WERI-Rb-1 (cell line): ENCODE measurements around the gene CARNS1.

Experiments used
- DNase-seq: peaks from one replicate; pipeline ENCODE4 v3.0.0-alpha.2; 2020
- H3K27ac ChIP-seq: fragments of 250-450 bp; sonication (Bioruptor Pico); 2 replicates; pipeline ENCODE4 v1.5.1; 2020; ENCODE audit warnings: mild to moderate bottlenecking, moderate library complexity
- H3K27me3 ChIP-seq: fragments of 250-450 bp; sonication (Bioruptor Pico); 2 replicates; pipeline ENCODE4 v1.5.1; 2021; ENCODE audit warnings: mild to moderate bottlenecking, low read depth, moderate library complexity; ENCODE audit not compliant: insufficient read depth, severe bottlenecking
- H3K36me3 ChIP-seq: fragments of 250-450 bp; sonication (Bioruptor Pico); 2 replicates; pipeline ENCODE4 v1.5.1; 2020; ENCODE audit warnings: mild to moderate bottlenecking, moderate library complexity
- H3K4me3 ChIP-seq: 2 replicates; pipeline ENCODE4 v1.5.1; 2011; ENCODE audit warnings: low read depth, mild to moderate bottlenecking, control low read depth, low read length
- H3K9me3 ChIP-seq: fragments of 250-450 bp; sonication (Bioruptor Pico); 2 replicates; pipeline ENCODE4 v1.5.1; 2021; ENCODE audit warnings: mild to moderate bottlenecking, moderate library complexity; ENCODE audit not compliant: severe bottlenecking
- TF ChIP-seq, protein P1 (sequence below): IDR thresholded peaks from 2 replicates; pipeline ENCODE4 v1.5.1; 2011; ENCODE audit warnings: low read depth, mild to moderate bottlenecking, control low read depth, inconsistent platforms, low read length

The CARNS1 gene, protein sequence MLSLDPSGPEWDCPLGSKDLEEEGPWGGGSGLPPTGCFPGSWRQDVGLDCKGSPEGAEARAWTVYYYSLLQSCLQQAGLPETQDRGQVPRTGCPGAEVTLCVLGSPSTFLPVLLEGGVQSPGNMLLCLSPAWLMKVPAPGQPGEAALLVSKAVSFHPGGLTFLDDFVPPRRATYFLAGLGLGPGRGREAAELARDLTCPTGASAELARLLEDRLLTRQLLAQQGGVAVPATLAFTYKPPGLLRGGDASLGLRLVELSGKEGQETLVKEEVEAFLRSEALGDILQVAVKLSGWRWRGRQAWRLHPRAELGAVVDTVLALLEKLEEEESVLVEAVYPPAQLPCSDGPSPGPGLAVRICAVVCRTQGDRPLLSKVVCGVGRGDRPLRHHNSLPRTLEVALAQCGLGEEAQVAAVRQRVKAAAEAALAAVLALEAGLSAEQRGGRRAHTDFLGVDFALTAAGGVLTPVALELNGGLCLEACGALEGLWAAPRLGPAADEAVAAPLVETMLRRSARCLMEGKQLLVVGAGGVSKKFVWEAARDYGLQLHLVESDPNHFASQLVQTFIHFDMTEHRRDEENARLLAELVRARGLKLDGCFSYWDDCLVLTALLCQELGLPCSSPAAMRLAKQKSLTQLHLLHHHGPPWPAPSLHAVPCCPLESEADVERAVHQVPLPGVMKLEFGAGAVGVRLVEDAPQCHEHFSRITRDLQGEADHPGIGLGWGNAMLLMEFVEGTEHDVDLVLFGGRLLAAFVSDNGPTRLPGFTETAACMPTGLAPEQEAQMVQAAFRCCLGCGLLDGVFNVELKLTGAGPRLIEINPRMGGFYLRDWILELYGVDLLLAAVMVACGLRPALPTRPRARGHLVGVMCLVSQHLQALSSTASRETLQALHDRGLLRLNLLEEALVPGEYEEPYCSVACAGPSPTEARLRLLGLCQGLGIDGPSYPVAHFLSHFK

DNA sequence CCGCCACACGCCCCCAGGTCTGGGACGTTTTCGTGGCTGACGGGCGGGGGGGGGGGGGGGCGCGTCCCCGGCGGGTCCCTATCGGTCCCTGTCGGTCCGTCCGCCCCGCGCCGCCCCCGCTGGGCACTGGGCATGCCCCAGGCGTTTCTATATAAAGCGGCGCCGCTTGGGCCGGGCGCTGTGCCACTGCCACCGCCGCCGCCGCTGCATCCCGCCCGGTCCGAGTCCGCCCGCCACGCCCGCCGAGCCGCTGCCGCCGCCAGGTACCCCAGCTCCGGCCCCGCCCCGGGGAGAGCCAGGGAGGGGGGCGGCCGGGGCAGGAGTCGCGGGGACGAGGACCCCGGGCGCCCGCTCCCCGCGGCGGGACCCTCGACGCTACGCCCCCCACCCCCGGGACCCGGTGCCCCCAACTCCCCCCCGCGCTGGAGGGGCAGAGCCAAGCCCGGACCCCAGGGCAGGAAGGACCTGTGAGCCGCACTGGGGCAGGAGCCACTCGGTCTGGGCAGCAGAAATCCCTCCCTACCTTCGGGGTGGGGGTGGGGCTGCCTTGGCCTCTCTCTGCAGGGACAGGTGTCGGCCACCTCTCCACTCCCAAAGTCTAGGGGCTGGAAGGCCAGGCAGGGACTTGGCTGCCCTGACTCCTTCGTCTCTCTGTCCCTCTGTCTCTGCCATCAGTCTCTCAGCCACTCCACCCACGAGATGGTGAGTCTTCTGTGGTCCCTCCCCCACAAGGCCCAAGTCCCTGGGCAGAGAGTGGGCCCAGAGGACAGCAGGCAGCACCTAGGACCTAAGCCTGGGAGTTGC lies at the start of gene CARNS1:
Gene CARNS1, plus strand, starts transcription at position 178 of the 804 bp plus-strand sequence. Its CDS starts 522 bp downstream, at position 700.
- Histone ChIP-seq H3K9me3 (no peaks in the 10 kb centered on the region), H3K36me3 (no peaks in the 10 kb centered on the region), H3K4me3 (peak within 1 kb of the TSS; percentile 13), H3K27ac (no peak within 1 kb of the TSS), H3K27me3 (no peaks in the 10 kb centered on the region)
- TF ChIP-seq, protein P1, sequence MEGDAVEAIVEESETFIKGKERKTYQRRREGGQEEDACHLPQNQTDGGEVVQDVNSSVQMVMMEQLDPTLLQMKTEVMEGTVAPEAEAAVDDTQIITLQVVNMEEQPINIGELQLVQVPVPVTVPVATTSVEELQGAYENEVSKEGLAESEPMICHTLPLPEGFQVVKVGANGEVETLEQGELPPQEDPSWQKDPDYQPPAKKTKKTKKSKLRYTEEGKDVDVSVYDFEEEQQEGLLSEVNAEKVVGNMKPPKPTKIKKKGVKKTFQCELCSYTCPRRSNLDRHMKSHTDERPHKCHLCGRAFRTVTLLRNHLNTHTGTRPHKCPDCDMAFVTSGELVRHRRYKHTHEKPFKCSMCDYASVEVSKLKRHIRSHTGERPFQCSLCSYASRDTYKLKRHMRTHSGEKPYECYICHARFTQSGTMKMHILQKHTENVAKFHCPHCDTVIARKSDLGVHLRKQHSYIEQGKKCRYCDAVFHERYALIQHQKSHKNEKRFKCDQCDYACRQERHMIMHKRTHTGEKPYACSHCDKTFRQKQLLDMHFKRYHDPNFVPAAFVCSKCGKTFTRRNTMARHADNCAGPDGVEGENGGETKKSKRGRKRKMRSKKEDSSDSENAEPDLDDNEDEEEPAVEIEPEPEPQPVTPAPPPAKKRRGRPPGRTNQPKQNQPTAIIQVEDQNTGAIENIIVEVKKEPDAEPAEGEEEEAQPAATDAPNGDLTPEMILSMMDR = no peak
- DNase-seq = peak; percentile 44

DNA sequence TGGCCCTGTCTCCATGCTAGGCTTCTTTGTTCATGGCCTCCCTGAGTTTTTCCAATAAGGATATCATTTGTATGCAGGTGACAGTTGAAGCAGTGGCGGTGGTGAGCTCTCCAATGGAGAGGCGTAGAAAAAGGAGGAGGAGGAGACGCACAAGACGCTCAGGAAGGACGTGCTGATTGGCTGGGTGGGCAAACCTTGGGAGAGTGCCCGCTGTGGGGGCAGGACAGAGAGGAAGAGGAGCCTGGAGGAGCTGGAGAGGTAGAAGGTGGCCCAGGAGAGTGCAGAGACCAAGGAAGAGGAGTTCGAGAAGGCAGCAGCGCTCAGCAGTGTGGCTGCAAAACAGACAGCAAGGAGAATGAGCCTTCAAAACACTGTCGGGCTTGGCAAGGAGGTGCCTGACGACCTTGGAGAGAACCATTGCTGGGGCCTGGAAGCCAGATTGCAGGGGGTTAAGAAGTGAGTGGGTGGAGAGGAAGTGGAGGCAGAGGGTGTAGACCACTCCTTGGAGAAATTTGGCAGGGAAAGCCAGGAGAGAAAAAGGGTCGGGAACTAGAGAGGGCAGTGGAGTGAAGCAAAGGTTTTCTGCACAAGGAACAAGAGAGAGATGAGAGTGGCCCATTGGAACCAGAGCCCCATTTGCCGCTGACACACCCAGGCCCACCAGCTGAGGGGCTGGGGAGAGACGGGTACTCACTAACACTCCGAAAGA lies 49.6 kb upstream of the CARNS1 start:
- Histone ChIP-seq H3K27ac (no peak overlapping the region), H3K36me3 (no peaks in the 10 kb centered on the region), H3K4me3 (no peak overlapping the region), H3K27me3 (no peaks in the 10 kb centered on the region), H3K9me3 (no peaks in the 10 kb centered on the region)
- TF ChIP-seq, protein P1 = no peak
- DNase-seq = no peak

DNA sequence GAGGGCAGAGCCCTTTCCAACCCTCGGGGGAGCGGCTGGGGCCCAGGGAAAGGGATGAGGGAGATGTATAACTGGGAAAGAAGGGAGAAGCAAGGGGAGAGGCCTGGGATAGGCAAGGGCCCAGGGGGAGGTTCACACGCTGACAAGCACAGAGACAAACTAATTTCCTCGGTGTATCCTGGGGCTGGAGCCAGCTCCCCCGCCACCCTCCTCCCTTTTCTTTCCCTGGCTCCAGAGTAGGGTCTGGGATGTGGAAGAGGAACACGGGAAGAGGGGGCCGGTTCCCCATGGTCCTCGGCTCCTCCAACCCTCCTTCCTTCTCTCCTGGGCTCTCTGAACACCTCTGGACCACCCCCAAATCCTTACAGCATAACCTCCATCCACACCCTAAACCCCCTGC lies 48.9 kb upstream of the CARNS1 start:
- Histone ChIP-seq H3K27me3 (no peaks in the 10 kb centered on the region), H3K4me3 (no peak overlapping the region), H3K27ac (no peak overlapping the region), H3K9me3 (no peaks in the 10 kb centered on the region), H3K36me3 (no peaks in the 10 kb centered on the region)
- TF ChIP-seq, protein P1 = no peak
- no peak for DNase-seq

DNA sequence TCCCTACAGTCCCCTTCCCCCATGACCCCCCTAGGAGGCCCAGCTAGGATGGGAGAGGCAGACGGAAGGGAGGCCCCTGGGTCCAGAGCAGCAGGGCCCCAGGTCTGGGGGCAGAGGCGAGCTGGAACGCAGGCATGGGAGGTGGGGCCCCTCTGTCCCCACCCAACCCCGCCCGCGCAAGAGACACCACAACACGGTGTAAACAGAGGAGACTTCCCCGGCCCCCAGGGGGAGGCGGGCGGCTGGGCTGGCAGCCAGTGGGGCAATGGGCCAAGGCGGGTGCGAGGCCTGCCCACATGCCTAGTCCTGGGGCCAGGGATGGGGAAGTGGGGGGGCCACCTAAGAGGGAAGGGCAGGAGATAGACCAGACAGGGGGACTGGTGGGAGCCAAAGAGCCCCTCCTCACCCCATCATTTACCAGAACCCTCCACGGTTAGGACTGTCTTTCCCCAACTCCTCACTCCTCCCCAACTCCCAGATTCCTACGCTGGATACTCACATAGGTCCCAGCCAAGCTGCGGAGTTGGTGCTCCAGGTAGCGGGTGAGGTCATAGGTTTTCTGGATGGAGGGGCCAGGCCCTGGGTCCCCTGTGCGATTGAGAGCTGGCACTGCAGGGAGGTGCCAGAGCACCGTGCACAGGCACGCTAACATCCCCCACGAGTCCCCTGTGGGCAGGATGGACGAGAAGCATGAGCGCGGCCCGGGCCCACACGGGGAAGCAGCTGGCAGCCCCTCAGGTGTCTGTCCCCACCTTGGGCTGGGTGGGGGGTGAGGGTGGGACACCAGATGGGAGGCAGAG lies 48.3 kb upstream of the CARNS1 start:
- H3K27me3 ChIP-seq = no peaks in the 10 kb centered on the region
- no peaks in the 10 kb centered on the region for H3K9me3 ChIP-seq
- no peak overlapping the region for H3K27ac ChIP-seq
- no peaks in the 10 kb centered on the region for H3K36me3 ChIP-seq
- no peak for DNase-seq
- TF ChIP-seq, protein P1 = no peak
- no peak overlapping the region for H3K4me3 ChIP-seq
